HepG2 (cell line): ENCODE data around the gene PDE4D. TPM values are rescaled to one million over a fixed set of nuclear protein-coding genes. Genes with fewer than 3 reads are reported as not detected.

ENCODE experiments used
- ATAC-seq: fragments of 200-7000 bp; cut with Tn5 transposase; 3 replicates; pipeline ENCODE4 v1.9.1; 2020; ENCODE audit warnings: mild to moderate bottlenecking, moderate library complexity
- BruUV-seq: library from RNA; stranded (reverse); fragments of 400-500 nt; replicated peaks from 2 replicates; lab custom pipeline; 2021; lab: Mats Ljungman, UMichigan
- CTCF ChIA-PET: fragments of 300-600 bp; formaldehyde crosslinking; extraction: SDS; loops from one replicate; lab custom pipeline; 2021; ENCODE audit warnings: low total read pairs, inconsistent platforms, low intra/inter-chr PET ratio; lab: Yijun Ruan, JAX
- POLR2A ChIA-PET: fragments of 350-600 bp; sonication (Branson Sonifier 250); formaldehyde crosslinking; loops from one replicate; lab custom pipeline; 2020; ENCODE audit warnings: antibody characterized with exemption, inconsistent platforms; lab: Yijun Ruan, JAX
- DNase-seq: peaks from one replicate; pipeline ENCODE4 v3.0.0-alpha.2; 2015; ENCODE audit warnings: low spot score
- FAIRE-seq: peaks from 3 replicates; lab custom pipeline; 2011; peaks lifted over from hg19 to GRCh38; lab: Jason Lieb, UNC
- H2AFZ ChIP-seq: one replicate; pipeline ENCODE4 v1.6.1; 2011; ENCODE audit warnings: low read length, inconsistent platforms
- H3K27ac ChIP-seq: fragments of 300-600 bp; 3 replicates; pipeline ENCODE4 v1.8.0; 2011; ENCODE audit warnings: mixed run types, mild to moderate bottlenecking, mixed read lengths, low read length, inconsistent platforms; ENCODE audit not compliant: insufficient read depth; ENCODE audit errors: extremely low read length
- H3K27me3 ChIP-seq, 2 experiments: fragments of 200-600 bp in 1 of 2; 2 replicates in 1 of 2; 3 replicates in 1 of 2; pipeline versions ENCODE4 v1.6.0 to v1.8.0; 2011; ENCODE audit warnings: low read length in 2 of 2, mild to moderate bottlenecking in 2 of 2, moderate library complexity in 2 of 2, inconsistent platforms in 1 of 2; ENCODE audit not compliant: insufficient read depth in 2 of 2, control insufficient read depth in 1 of 2
- H3K36me3 ChIP-seq, 2 experiments: fragments of 200-600 bp in 1 of 2; replicated peaks in 1 of 2; 2 replicates in 1 of 2; 3 replicates in 1 of 2; pipeline versions ENCODE4 v1.5.1 to v1.8.0; 2011; ENCODE audit warnings: low read length in 2 of 2, inconsistent platforms in 1 of 2; ENCODE audit not compliant: insufficient read depth in 2 of 2, control insufficient read depth in 1 of 2
- H3K4me1 ChIP-seq: 2 replicates; pipeline ENCODE4 v1.5.1; 2012; ENCODE audit warnings: low read length, inconsistent platforms; ENCODE audit not compliant: insufficient read depth
- H3K4me2 ChIP-seq: 2 replicates; pipeline ENCODE4 v1.6.0; 2011; ENCODE audit warnings: low read depth, low read length, inconsistent platforms
- H3K4me3 ChIP-seq, 3 experiments: fragments of 200-600 bp in 1 of 3; sonication (generic), shearing (Covaris generic) in 1 of 3; replicated peaks in 1 of 3; 2 replicates each; pipeline ENCODE4 v1.5.1; 2011 to 2016; ENCODE audit warnings: low read length in 3 of 3, inconsistent platforms in 2 of 3, low read depth in 2 of 3, mild to moderate bottlenecking in 2 of 3, control low read depth in 1 of 3, mixed read lengths in 1 of 3; ENCODE audit not compliant: insufficient read depth in 1 of 3
- H3K79me2 ChIP-seq: one replicate; pipeline ENCODE4 v1.6.1; 2011; ENCODE audit warnings: low read length, inconsistent platforms; ENCODE audit not compliant: insufficient read depth
- H3K9ac ChIP-seq: 2 replicates; pipeline ENCODE4 v1.6.0; 2011; ENCODE audit warnings: mild to moderate bottlenecking, low read depth, low read length, inconsistent platforms; ENCODE audit not compliant: insufficient read depth
- H3K9me3 ChIP-seq: 2 replicates; pipeline ENCODE4 v1.5.1; 2012; ENCODE audit warnings: mild to moderate bottlenecking, low read length
- H4K20me1 ChIP-seq: 2 replicates; pipeline ENCODE4 v1.6.0; 2011; ENCODE audit warnings: inconsistent platforms, mild to moderate bottlenecking, low read length, moderate library complexity; ENCODE audit not compliant: insufficient read depth
- CENPBD1 ChIP-seq: sonication (generic); formaldehyde crosslinking; IDR thresholded peaks from 2 replicates; pipeline ENCODE4 v1.8.0; 2022; ENCODE audit warnings: missing genetic modification reagents, low read depth, mild to moderate bottlenecking, borderline replicate concordance
- EZH2 ChIP-seq: conservative IDR thresholded peaks from 2 replicates; pipeline ENCODE4 v1.6.1; 2012; ENCODE audit warnings: mild to moderate bottlenecking, low read depth, low read length, moderate library complexity
- FOXK2 ChIP-seq: fragments of 450-650 bp; IDR thresholded peaks from 2 replicates; pipeline ENCODE4 v1.6.1; 2016
- FOXM1 ChIP-seq: sonication (generic); formaldehyde crosslinking; IDR thresholded peaks from 2 replicates; pipeline ENCODE4 v1.5.0; 2020; ENCODE audit warnings: missing genetic modification reagents
- FOXP1 ChIP-seq, 2 experiments: fragments of 450-650 bp in 1 of 2; IDR thresholded peaks; 2 replicates each; pipeline ENCODE4 v1.6.1; 2017 to 2018; ENCODE audit warnings: antibody characterized with exemption in 1 of 2
- JDP2 ChIP-seq: sonication (generic); formaldehyde crosslinking; IDR thresholded peaks from 2 replicates; pipeline ENCODE4 v1.8.1; 2022; ENCODE audit warnings: missing genetic modification reagents, borderline replicate concordance
- PLSCR1 ChIP-seq: sonication (generic); formaldehyde crosslinking; IDR thresholded peaks from 2 replicates; pipeline ENCODE4 v1.5.0; 2020; ENCODE audit warnings: missing genetic modification reagents, mild to moderate bottlenecking, borderline replicate concordance
- PRMT3 ChIP-seq: sonication (generic); formaldehyde crosslinking; IDR thresholded peaks from 2 replicates; pipeline ENCODE4 v1.8.1; 2022; ENCODE audit warnings: low read depth, mild to moderate bottlenecking, moderate library complexity, missing genetic modification reagents, borderline replicate concordance
- RARG ChIP-seq: sonication (generic); formaldehyde crosslinking; IDR thresholded peaks from 2 replicates; pipeline ENCODE4 v1.4.0; 2020; ENCODE audit warnings: low read depth, mild to moderate bottlenecking, missing genetic modification reagents
- SMAD3 ChIP-seq: sonication (generic); formaldehyde crosslinking; IDR thresholded peaks from 2 replicates; pipeline ENCODE4 v1.4.0; 2020; ENCODE audit warnings: missing genetic modification reagents
- SOX5 ChIP-seq: IDR thresholded peaks from 2 replicates; pipeline ENCODE4 v1.6.1; 2016; ENCODE audit warnings: borderline replicate concordance
- XRCC5 ChIP-seq: fragments of 200-400 bp; formaldehyde crosslinking; optimal IDR thresholded peaks from 2 replicates; pipeline ENCODE3; 2017; ENCODE audit warnings: mild to moderate bottlenecking, low read length
- ZIK1 ChIP-seq: sonication (generic); formaldehyde crosslinking; IDR thresholded peaks from 2 replicates; pipeline ENCODE4 v1.5.0; 2020; ENCODE audit warnings: mild to moderate bottlenecking, low read depth, missing genetic modification reagents, borderline replicate concordance
- ZNF124 ChIP-seq: sonication (generic); formaldehyde crosslinking; IDR thresholded peaks from 2 replicates; pipeline ENCODE4 v1.4.0; 2020; ENCODE audit warnings: missing genetic modification reagents
- ZNF253 ChIP-seq: sonication (generic); formaldehyde crosslinking; IDR thresholded peaks from 2 replicates; pipeline ENCODE4 v1.8.0; 2022; ENCODE audit warnings: mild to moderate bottlenecking, missing genetic modification reagents, borderline replicate concordance
- ZNF362 ChIP-seq: sonication (generic); formaldehyde crosslinking; IDR thresholded peaks from 2 replicates; pipeline ENCODE4 v1.4.0; 2020; ENCODE audit warnings: missing genetic modification reagents, mild to moderate bottlenecking, borderline replicate concordance
- ZNF598 ChIP-seq: sonication (generic); formaldehyde crosslinking; IDR thresholded peaks from 2 replicates; pipeline ENCODE4 v1.5.1; 2020; ENCODE audit warnings: mild to moderate bottlenecking, missing genetic modification reagents, borderline replicate concordance
- ZNF790 ChIP-seq: sonication (generic); formaldehyde crosslinking; IDR thresholded peaks from 2 replicates; pipeline ENCODE4 v1.8.0; 2022; ENCODE audit warnings: missing genetic modification reagents, mild to moderate bottlenecking, borderline replicate concordance
- ZZZ3 ChIP-seq: sonication (generic); formaldehyde crosslinking; IDR thresholded peaks from 2 replicates; pipeline ENCODE4 v1.4.0; 2020; ENCODE audit warnings: missing genetic modification reagents, mild to moderate bottlenecking, borderline replicate concordance
- WGBS: methylation state at CpG from one replicate; pipeline ENCODE4 v1.1.6; 2017; ENCODE audit warnings: low lambda C conversion rate; 5-methylcytosine and 5-hydroxymethylcytosine counted together
- in situ Hi-C: cut with HindIII; loops from 2 replicates; pipeline ENCODE4 v1.10.0; 2017; ENCODE audit warnings: low pct_unique_long_range_greater_than_20kb; ENCODE audit not compliant: extremely low pct_ligation_motif_present
- intact Hi-C: fragments of 100-400 bp; cut with micrococcal nuclease; formaldehyde crosslinking; loops from one replicate; pipeline ENCODE4 v1.10.0; 2022; ENCODE audit not compliant: unreplicated experiment
- polyA plus RNA-seq, 8 experiments: library from polyadenylated mRNA; depleted of rRNA in 3 of 8; stranded (reverse) in 7 of 8; unstranded in 1 of 8; fragments of >200 nt; fragmentation: Illumina TruSeq in 4 of 8; extraction: Trizol in 4 of 8; gene quantifications; 2 replicates each; pipeline versions ENCODE4 v1.2.1 to v1.2.3, GENCODE V29; 2011 to 2016; ENCODE audit warnings: low read depth in 4 of 8, missing spikeins in 1 of 8, mixed read lengths in 1 of 8; ENCODE audit not compliant: insufficient read depth in 1 of 8
- total RNA-seq, 5 experiments: library from RNA; depleted of rRNA; stranded (reverse); fragments of >200 nt; fragmentation: Illumina TruSeq; extraction: Trizol; gene quantifications; 2 replicates each; pipeline ENCODE4 v1.2.3, GENCODE V29; 2016; ENCODE audit warnings: low read depth in 1 of 5

The PDE4D gene
- total and polyA plus RNA-seq, 2 of the 13 experiments (the other 11 are each of a cell fraction or from before 2014, with no cell fraction given) = 7.0 to 12.2 TPM

- Histone ChIP-seq H3K4me2 (no peak overlapping the region), H3K4me1 (no peaks in the 10 kb centered on the region), H3K27me3 (no peaks in the 10 kb centered on the region), H3K9me3 (no peaks in the 10 kb centered on the region), H3K27ac (no peak overlapping the region), H2AFZ (no peak overlapping the region), H4K20me1 (no peaks in the 10 kb centered on the region), H3K4me3 (no peak overlapping the region), H3K36me3 (no peaks in the 10 kb centered on the region), H3K79me2 (no peaks in the 10 kb centered on the region), H3K9ac (no peak overlapping the region)
- no peak for TF ChIP-seq XRCC5
- TF ChIP-seq SOX5 (CRISPR knock-in tag) = no peak
- no peak for TF ChIP-seq ZNF253 (CRISPR knock-in tag)
- TF ChIP-seq PLSCR1 (CRISPR knock-in tag) = no peak
- TF ChIP-seq RARG = no peak
- no peak for TF ChIP-seq EZH2
- no peak for TF ChIP-seq ZNF598
- no peak for TF ChIP-seq ZNF124 (CRISPR knock-in tag)
- no peak for TF ChIP-seq PRMT3 (CRISPR knock-in tag)
- no peak for TF ChIP-seq JDP2
- TF ChIP-seq CENPBD1 (CRISPR knock-in tag) = no peak
- TF ChIP-seq ZNF362 (CRISPR knock-in tag) = no peak
- TF ChIP-seq SMAD3 = no peak
- TF ChIP-seq FOXK2 = no peak
- no peak for TF ChIP-seq ZIK1 (CRISPR knock-in tag)
- no peak for TF ChIP-seq FOXP1 (IDR thresholded peaks at IDR 0.05)
- no peak for TF ChIP-seq FOXP1 (CRISPR knock-in tag; IDR thresholded peaks at IDR 0.05)
- TF ChIP-seq ZZZ3 (CRISPR knock-in tag) = no peak
- no peak for TF ChIP-seq FOXM1 (CRISPR knock-in tag)
- TF ChIP-seq ZNF790 (CRISPR knock-in tag) = no peak
- ATAC-seq (no peak), FAIRE-seq (no peak), DNase-seq (no peak)
- intact Hi-C loops = no loop called here
- WGBS = 89% methylated on average over 4 of the region's 4 CpGs
- CTCF ChIA-PET = no interaction called here
- in situ Hi-C loops = no loop called here
- no TSS peak for BruUV-seq
- POLR2A ChIA-PET = no interaction called here
Measured at GRCh38 chr5:59607138-59607765, 286.3 kb downstream of the PDE4D start.
